ENCODE measurements around the gene FOXL1.

Gene FOXL1

GRCh38 chr16:86597880-86598606 is 19.7 kb downstream of the FOXL1 start:
- no peak overlapping the region for H3K27ac ChIP-seq
- TF ChIP-seq, protein P1, sequence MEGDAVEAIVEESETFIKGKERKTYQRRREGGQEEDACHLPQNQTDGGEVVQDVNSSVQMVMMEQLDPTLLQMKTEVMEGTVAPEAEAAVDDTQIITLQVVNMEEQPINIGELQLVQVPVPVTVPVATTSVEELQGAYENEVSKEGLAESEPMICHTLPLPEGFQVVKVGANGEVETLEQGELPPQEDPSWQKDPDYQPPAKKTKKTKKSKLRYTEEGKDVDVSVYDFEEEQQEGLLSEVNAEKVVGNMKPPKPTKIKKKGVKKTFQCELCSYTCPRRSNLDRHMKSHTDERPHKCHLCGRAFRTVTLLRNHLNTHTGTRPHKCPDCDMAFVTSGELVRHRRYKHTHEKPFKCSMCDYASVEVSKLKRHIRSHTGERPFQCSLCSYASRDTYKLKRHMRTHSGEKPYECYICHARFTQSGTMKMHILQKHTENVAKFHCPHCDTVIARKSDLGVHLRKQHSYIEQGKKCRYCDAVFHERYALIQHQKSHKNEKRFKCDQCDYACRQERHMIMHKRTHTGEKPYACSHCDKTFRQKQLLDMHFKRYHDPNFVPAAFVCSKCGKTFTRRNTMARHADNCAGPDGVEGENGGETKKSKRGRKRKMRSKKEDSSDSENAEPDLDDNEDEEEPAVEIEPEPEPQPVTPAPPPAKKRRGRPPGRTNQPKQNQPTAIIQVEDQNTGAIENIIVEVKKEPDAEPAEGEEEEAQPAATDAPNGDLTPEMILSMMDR (conservative IDR thresholded peaks at IDR 0.05): no peak

GRCh38 chr16:86598607-86599565 is 20.5 kb downstream of the FOXL1 start:
- H3K27ac ChIP-seq: no peak overlapping the region
- TF ChIP-seq, protein P1 (conservative IDR thresholded peaks at IDR 0.05): no peak

DNA sequence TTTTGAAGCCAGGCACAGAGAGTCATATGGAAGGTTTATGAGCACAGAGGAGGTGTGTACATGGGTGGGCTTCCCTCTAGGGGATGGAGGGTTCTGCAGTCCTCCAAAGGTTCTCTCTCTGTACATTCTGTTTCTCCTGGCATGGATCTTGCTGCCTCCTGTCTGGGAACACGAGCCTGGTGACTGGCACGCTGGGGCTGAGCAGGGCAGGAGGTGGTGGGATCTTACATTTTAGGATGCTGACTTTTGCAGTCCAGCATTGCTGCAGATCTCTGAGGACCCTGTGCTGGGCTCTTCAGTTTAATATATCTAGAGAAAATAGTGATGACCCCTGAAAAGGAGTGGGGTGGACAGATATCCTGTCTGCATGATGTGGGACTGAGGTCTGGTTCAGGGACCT is 23.0 kb downstream of the FOXL1 start:
- TF ChIP-seq, protein P1 (conservative IDR thresholded peaks at IDR 0.05): no peak
- H3K27ac ChIP-seq: no peak overlapping the region

DNA sequence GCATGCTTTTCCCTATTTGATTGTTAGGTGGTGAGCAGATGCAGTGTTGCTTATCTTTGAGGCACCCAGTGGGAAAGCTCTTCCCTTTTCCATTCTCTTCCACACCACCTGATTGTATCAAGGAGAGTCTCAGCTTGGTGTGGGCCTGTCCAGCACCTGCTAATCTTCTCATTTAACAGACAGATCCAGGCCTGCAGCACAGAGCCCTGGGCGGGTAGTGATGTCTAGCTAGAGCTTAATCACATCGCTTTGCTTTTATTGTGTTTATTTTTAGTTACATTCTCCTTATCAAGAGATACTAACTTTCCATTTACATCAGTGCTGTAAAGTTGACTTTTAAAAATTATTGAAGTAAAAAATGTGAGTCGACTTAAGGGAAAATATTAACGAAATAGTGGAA is 24.2 kb downstream of the FOXL1 start:
- TF ChIP-seq, protein P1 (conservative IDR thresholded peaks at IDR 0.05): no peak
- no peak overlapping the region for H3K27ac ChIP-seq

- H3K27ac ChIP-seq: no peak overlapping the region
- TF ChIP-seq, protein P1 (conservative IDR thresholded peaks at IDR 0.05): no peak
These were observed 26.3 kb downstream of the FOXL1 start for GRCh38 chr16:86604436-86605193.

- no peak overlapping the region for H3K27ac ChIP-seq
- TF ChIP-seq, protein P1 (conservative IDR thresholded peaks at IDR 0.05): no peak
These were observed 27.6 kb downstream of the FOXL1 start for GRCh38 chr16:86605950-86606349.

Data from VCaP (cell line).